Measurements from ENCODE around the gene LMNA.

The LMNA gene

GRCh38 chr1:156106624-156107488 lies 7.7 kb upstream of the LMNA start:
- H3K27me3 ChIP-seq (ENCODE audit: insufficient read depth, insufficient read length), result no peaks in the 10 kb centered on the region
- peak overlapping the region; percentile 82 for H3K9ac ChIP-seq (ENCODE audit: insufficient read length, low read depth)
- H3K4me3 ChIP-seq (ENCODE audit: insufficient read length, low read depth), result peak overlapping the region; percentile 17
- DNase-seq (ENCODE audit: low read depth, low spot score), result no peak
- TF ChIP-seq YY1 (IDR thresholded peaks at IDR 0.05; ENCODE audit: insufficient read depth, insufficient read length) (no peak), SUZ12 (IDR thresholded peaks at IDR 0.05; ENCODE audit: extremely low read depth, insufficient read depth, insufficient read length) (no peak), ZNF274 (IDR thresholded peaks at IDR 0.05; ENCODE audit: low read depth, low read length) (no peak)
- peaks cover 47% of the 10 kb centered on the region for H3K4me1 ChIP-seq (ENCODE audit: insufficient read depth, insufficient read length)
- H3K36me3 ChIP-seq (ENCODE audit: insufficient read depth, insufficient read length, low read length), result peaks cover 29% of the 10 kb centered on the region
- H3K9me3 ChIP-seq (ENCODE audit: insufficient read depth, low read length), result no peaks in the 10 kb centered on the region

GRCh38 chr1:156108057-156108456 lies 6.5 kb upstream of the LMNA start:
- Histone ChIP-seq H3K4me1 (ENCODE audit: insufficient read depth, insufficient read length) (peaks cover 50% of the 10 kb centered on the region), H3K36me3 (ENCODE audit: insufficient read depth, insufficient read length, low read length) (peaks cover 18% of the 10 kb centered on the region), H3K27me3 (ENCODE audit: insufficient read depth, insufficient read length) (no peaks in the 10 kb centered on the region), H3K9ac (ENCODE audit: insufficient read length, low read depth) (no peak overlapping the region), H3K4me3 (ENCODE audit: insufficient read length, low read depth) (no peak overlapping the region), H3K9me3 (ENCODE audit: insufficient read depth, low read length) (no peaks in the 10 kb centered on the region)
- TF ChIP-seq SUZ12 (IDR thresholded peaks at IDR 0.05; ENCODE audit: extremely low read depth, insufficient read depth, insufficient read length) (no peak), YY1 (IDR thresholded peaks at IDR 0.05; ENCODE audit: insufficient read depth, insufficient read length) (no peak), ZNF274 (IDR thresholded peaks at IDR 0.05; ENCODE audit: low read depth, low read length) (no peak)
- DNase-seq (ENCODE audit: low read depth, low spot score), result no peak

- H3K9me3 ChIP-seq (ENCODE audit: insufficient read depth, low read length), result no peaks in the 10 kb centered on the region
- no peaks in the 10 kb centered on the region for H3K27me3 ChIP-seq (ENCODE audit: insufficient read depth, insufficient read length)
- H3K36me3 ChIP-seq (ENCODE audit: insufficient read depth, insufficient read length, low read length), result peaks cover 18% of the 10 kb centered on the region
- H3K4me3 ChIP-seq (ENCODE audit: insufficient read length, low read depth), result no peak overlapping the region
- no peak for DNase-seq (ENCODE audit: low read depth, low spot score)
- no peak for TF ChIP-seq ZNF274 (IDR thresholded peaks at IDR 0.05; ENCODE audit: low read depth, low read length)
- TF ChIP-seq SUZ12 (IDR thresholded peaks at IDR 0.05; ENCODE audit: extremely low read depth, insufficient read depth, insufficient read length), result no peak
- no peak for TF ChIP-seq YY1 (IDR thresholded peaks at IDR 0.05; ENCODE audit: insufficient read depth, insufficient read length)
- no peak overlapping the region for H3K9ac ChIP-seq (ENCODE audit: insufficient read length, low read depth)
- H3K4me1 ChIP-seq (ENCODE audit: insufficient read depth, insufficient read length), result peaks cover 44% of the 10 kb centered on the region
Observed at GRCh38 chr1:156108664-156109241, 5.8 kb upstream of the LMNA start.

GRCh38 chr1:156110252-156110651 lies 4.3 kb upstream of the LMNA start:
- DNase-seq (ENCODE audit: low read depth, low spot score), result no peak
- TF ChIP-seq SUZ12 (IDR thresholded peaks at IDR 0.05; ENCODE audit: extremely low read depth, insufficient read depth, insufficient read length), result no peak
- no peak for TF ChIP-seq ZNF274 (IDR thresholded peaks at IDR 0.05; ENCODE audit: low read depth, low read length)
- TF ChIP-seq YY1 (IDR thresholded peaks at IDR 0.05; ENCODE audit: insufficient read depth, insufficient read length), result no peak
- peaks cover 35% of the 10 kb centered on the region for H3K4me1 ChIP-seq (ENCODE audit: insufficient read depth, insufficient read length)
- peaks cover 17% of the 10 kb centered on the region for H3K36me3 ChIP-seq (ENCODE audit: insufficient read depth, insufficient read length, low read length)
- no peaks in the 10 kb centered on the region for H3K9me3 ChIP-seq (ENCODE audit: insufficient read depth, low read length)
- H3K27me3 ChIP-seq (ENCODE audit: insufficient read depth, insufficient read length), result no peaks in the 10 kb centered on the region
- no peak overlapping the region for H3K9ac ChIP-seq (ENCODE audit: insufficient read length, low read depth)
- H3K4me3 ChIP-seq (ENCODE audit: insufficient read length, low read depth), result no peak overlapping the region

GRCh38 chr1:156111355-156111962 lies 3.1 kb upstream of the LMNA start:
- TF ChIP-seq SUZ12 (IDR thresholded peaks at IDR 0.05; ENCODE audit: extremely low read depth, insufficient read depth, insufficient read length) (no peak), YY1 (IDR thresholded peaks at IDR 0.05; ENCODE audit: insufficient read depth, insufficient read length) (no peak), ZNF274 (IDR thresholded peaks at IDR 0.05; ENCODE audit: low read depth, low read length) (no peak)
- Histone ChIP-seq H3K9ac (ENCODE audit: insufficient read length, low read depth) (no peak overlapping the region), H3K27me3 (ENCODE audit: insufficient read depth, insufficient read length) (no peaks in the 10 kb centered on the region), H3K36me3 (ENCODE audit: insufficient read depth, insufficient read length, low read length) (peaks cover 25% of the 10 kb centered on the region), H3K9me3 (ENCODE audit: insufficient read depth, low read length) (no peaks in the 10 kb centered on the region), H3K4me3 (ENCODE audit: insufficient read length, low read depth) (no peak overlapping the region), H3K4me1 (ENCODE audit: insufficient read depth, insufficient read length) (peaks cover 29% of the 10 kb centered on the region)
- no peak for DNase-seq (ENCODE audit: low read depth, low spot score)

GRCh38 chr1:156112276-156113137 lies 2.0 kb upstream of the LMNA start:
- no peaks in the 10 kb centered on the region for H3K27me3 ChIP-seq (ENCODE audit: insufficient read depth, insufficient read length)
- TF ChIP-seq YY1 (IDR thresholded peaks at IDR 0.05; ENCODE audit: insufficient read depth, insufficient read length) (no peak), ZNF274 (IDR thresholded peaks at IDR 0.05; ENCODE audit: low read depth, low read length) (no peak)
- H3K4me3 ChIP-seq (ENCODE audit: insufficient read length, low read depth), result no peak overlapping the region
- peaks cover 21% of the 10 kb centered on the region for H3K4me1 ChIP-seq (ENCODE audit: insufficient read depth, insufficient read length)
- no peaks in the 10 kb centered on the region for H3K9me3 ChIP-seq (ENCODE audit: insufficient read depth, low read length)
- DNase-seq (ENCODE audit: low read depth, low spot score), result no peak
- H3K36me3 ChIP-seq (ENCODE audit: insufficient read depth, insufficient read length, low read length), result peaks cover 27% of the 10 kb centered on the region
- H3K9ac ChIP-seq (ENCODE audit: insufficient read length, low read depth), result peak overlapping the region; percentile 24
